KOPT-K1 (cell line): ENCODE results near the gene SHLD2.
"Not testable (repeated sequence)": the region's sequence is repeated elsewhere in the genome, so short reads cannot be mapped to it uniquely, and the experiment has no call there.

ENCODE experiments used
- H3K27ac ChIP-seq: fragments of 200-600 bp; sonication (generic); 2 replicates; pipeline ENCODE4 v1.5.1; 2016; ENCODE audit warnings: antibody characterized with exemption, mild to moderate bottlenecking, low read depth, low read length; ENCODE audit not compliant: poor library complexity, severe bottlenecking
- H3K36me3 ChIP-seq: fragments of 200-600 bp; sonication (generic); 2 replicates; pipeline ENCODE4 v1.5.1; 2017; ENCODE audit warnings: antibody characterized with exemption, mild to moderate bottlenecking, low read length, moderate library complexity; ENCODE audit not compliant: insufficient read depth
- H3K9me3 ChIP-seq: fragments of 200-600 bp; sonication (generic); 2 replicates; pipeline ENCODE4 v1.5.1; 2017; ENCODE audit warnings: antibody characterized with exemption, low read length, mild to moderate bottlenecking; ENCODE audit not compliant: insufficient read depth, poor library complexity, severe bottlenecking

The SHLD2 gene

DNA sequence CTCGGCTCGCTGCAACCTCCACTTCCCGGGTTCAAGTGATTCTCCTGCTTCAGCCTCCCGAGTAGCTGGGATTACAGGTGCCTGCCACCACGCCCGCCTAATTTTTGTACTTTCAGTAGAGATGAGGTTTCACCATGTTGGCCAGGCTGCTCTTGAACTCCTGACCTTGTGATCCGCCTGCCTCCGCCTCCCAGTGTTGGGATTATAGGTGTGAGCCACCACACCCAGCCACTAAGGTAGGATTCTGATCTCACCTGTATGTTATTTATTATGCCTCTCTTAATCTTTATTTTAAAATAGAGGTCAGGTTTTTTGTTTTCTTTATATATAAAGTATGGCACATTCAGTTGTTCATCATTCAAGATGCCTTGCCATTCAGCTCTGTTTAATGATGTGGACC, 9.7 kb downstream of the SHLD2 start:
- H3K27ac ChIP-seq, H3K9me3 ChIP-seq: not testable (repeated sequence)
- peaks cover 76% of the 10 kb centered on the region for H3K36me3 ChIP-seq

DNA sequence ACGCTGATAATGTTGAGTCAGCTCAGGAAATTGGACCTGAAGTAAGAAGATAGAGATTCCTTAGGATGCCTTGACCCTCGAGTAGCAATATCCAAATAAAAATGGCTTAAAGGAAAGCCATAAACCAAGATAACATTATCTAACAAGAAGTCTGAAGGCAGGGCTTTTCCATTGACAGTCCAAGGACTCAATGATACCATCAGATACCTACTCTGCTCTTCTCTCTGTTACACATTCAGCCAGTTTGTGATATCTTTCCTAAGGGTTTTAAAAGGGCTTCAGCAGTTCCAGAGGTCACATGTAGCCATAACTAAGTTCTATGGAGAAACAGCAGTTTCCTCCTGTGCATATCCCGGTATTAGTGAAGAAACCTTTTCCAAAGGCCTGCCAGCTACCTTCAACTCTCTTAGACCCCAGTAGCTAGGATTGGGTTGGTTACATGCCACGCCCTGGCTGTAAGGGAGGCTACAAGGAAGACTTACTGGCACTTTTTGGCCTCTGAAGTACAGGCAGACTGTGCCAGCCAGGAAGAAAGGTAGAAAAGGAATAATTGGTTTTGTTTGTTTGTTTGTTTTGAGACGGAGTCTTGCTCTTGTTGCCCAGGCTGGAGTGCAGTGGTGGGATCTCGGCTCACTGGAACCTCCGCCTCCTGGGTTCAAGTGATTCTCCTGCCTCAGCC, 10.6 kb downstream of the SHLD2 start:
- Histone ChIP-seq H3K9me3 (no peaks in the 10 kb centered on the region), H3K36me3 (peaks cover 76% of the 10 kb centered on the region)

DNA sequence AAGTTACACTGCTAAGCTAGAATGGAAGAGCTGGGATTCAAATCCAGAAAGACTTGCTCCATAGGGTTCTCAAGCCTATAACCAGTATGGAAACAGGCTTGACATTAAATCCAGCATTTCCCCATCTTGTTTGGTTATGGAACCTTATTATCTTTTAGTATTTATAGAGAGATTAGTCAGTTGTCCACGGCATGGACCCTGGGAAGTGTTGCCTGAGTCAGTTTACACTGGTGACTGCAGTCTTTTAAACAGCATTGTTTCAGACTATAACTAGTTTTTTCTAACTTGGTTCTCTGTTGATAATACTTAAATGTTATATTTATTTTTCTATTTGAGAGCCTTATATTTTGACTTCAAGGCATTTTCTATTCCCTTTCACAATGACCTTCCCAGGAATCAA, 23.1 kb downstream of the SHLD2 start:
- not testable (repeated sequence) for H3K27ac ChIP-seq, H3K36me3 ChIP-seq, H3K9me3 ChIP-seq

More for the DNA sequence above, 10.6 kb downstream of the SHLD2 start:
- H3K27ac ChIP-seq, result no peak overlapping the region

DNA sequence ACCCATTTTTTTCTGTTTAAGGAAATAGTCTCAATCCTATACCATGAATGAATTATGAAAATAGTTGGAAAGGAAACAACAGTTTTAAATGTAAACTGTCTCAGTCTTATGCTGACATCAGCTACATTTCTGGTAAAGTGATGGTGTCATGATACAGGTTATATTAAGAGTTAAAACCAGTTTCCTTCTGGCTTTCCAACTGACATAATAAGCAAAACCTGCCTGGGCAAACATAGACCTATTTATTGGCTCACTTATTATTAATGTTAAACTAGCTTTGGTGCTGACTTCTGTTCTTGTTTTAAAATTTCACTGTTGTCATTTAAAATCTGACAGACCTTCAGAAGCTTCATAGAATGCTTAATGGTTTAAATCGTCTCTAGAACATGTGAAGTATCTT, 24.0 kb downstream of the SHLD2 start:
- H3K36me3 ChIP-seq, H3K9me3 ChIP-seq, H3K27ac ChIP-seq: not testable (repeated sequence)

DNA sequence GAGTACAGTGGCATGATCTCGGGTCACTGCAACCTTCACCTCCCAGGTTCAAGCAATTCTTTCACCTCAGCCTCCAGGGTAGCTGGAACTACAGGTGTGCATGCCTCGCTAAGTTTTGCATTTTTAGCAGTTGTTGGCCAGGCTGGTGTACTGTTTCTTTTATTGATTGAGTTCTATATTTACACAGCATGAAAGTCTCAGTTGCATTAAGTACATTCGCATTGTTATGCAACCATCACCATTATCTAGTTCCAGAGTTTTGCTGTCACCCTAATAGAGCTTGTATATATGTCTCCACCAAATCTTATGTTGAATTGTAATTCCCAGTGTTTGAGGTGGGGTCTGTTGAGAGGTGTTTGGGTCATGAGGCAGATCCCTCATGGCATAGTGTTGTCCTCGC, 28.3 kb downstream of the SHLD2 start:
- H3K36me3 ChIP-seq, H3K27ac ChIP-seq, H3K9me3 ChIP-seq: not testable (repeated sequence)

DNA sequence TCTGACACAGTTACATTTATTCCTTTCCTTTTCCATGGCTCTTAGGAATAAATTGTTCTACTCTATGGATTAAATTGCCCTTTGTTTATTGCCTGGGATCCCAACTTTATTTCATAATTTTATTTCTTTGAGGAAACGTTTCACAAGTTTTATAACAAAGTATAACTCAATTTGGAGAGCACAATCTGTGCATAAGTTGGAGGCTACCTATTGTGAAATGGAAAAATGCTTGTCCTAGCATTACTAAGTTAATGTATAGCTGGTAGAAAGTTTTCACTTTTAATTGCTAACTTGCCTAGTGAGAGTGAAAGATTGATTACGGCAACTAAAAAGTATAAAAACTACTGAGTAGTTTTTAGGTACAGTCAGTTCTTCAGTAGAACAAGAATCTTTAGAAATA, 32.0 kb downstream of the SHLD2 start:
- H3K9me3 ChIP-seq, H3K36me3 ChIP-seq, H3K27ac ChIP-seq: not testable (repeated sequence)

DNA sequence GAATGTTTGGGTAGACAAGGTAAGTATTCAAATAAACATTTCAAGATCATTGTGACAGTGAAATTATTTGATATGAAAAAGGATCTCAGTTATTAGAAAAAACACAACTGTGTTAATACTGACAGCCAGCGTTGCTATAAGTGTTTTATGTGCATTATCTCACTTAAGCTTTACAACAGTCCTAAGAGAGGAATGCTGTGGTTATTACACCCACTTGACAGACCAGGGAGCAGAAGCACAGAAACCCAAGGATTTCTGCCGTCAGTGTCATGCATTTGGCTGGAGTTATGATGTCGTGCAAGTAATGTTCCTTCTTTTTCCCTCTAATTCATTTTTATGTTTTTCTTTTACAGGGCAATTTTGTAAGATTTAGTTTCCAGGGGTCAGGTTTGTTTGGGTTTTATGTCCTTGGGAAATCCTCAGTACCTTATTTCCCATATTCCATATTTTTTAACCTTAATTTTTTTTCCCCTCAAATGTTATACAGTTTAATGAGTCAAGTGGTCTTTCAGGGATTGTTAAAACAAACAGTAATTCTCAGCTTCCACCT, 32.7 kb downstream of the SHLD2 start:
- not testable (repeated sequence) for H3K27ac ChIP-seq, H3K9me3 ChIP-seq, H3K36me3 ChIP-seq

DNA sequence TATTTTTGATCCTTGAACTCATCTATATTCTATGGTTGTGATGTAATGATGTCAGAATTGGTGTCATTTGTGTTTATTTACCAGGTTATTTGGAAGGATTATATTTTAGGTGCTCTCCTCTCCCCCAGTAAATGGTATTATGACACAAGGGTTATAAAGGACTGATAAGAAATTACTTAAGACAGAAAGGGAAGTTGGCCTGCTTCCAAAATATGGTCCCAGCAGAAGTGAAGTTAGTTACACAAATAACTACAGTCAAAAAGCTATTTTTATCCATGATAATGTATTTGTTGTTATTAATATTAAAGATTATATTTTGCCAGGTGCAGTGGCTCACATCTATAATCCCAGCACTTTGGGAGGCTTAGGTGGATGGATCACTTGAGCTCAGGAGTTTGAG, 37.2 kb downstream of the SHLD2 start:
- not testable (repeated sequence) for H3K36me3 ChIP-seq, H3K9me3 ChIP-seq, H3K27ac ChIP-seq

DNA sequence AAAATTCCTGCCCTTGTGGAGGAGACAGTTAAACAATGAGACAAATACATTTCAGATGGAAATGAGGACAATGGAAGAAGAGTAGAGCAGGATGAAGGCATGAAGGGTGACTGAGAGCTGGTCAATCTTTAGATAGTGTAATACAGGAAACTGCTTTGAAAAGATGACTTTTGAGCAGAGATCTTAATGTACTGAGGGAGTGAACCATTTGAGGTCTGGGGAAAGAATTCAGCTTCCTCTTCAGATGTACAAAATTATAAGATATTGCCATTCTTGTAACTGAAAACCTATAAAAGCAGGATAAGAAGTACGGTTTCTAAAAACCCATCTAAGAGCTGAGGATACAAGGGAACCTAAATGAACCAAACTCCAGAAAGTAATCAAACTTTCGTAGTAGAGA, 38.9 kb downstream of the SHLD2 start:
- peaks cover 16% of the 10 kb centered on the region for H3K9me3 ChIP-seq
- not testable (repeated sequence) for H3K36me3 ChIP-seq, H3K27ac ChIP-seq

DNA sequence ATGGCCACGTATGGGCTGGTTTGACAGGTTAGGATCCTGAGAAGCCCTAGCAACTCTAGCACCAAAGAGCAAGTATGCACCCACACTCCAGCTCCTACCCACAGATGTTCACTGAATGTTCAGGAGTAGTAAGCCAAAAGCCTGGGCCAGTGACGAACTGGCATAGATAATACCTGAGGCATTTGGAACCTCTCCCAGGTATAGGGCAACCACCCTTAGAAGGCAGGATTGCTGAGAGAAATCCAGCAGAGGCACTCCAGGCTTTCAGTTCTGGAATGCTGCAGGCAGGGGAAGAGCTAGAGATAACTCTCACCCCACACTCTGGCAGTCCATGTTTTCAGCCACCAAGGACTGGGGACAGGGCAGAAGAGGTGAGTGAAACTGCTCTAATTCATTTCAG, 39.4 kb downstream of the SHLD2 start:
- H3K36me3 ChIP-seq, H3K27ac ChIP-seq: not testable (repeated sequence)
- H3K9me3 ChIP-seq, result peaks cover 16% of the 10 kb centered on the region

DNA sequence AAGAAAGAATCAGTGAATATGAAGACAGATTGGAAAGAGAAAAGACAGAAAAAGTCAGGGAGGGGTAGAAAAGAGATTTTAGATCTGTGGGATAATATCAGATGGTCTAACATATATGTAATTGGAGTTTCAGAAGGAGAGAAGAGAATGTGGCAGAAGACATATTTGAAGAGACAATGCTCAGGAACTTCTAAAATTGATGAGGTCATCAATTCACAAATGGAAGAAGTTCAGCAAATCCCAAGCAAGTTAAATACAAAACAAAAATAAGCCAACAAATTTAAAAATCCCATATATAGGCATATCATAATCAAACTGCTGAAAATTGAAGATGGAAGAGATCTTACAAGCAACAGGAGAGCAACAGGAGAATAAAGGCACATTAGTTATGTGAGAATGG, 42.5 kb downstream of the SHLD2 start:
- not testable (repeated sequence) for H3K36me3 ChIP-seq, H3K27ac ChIP-seq
- H3K9me3 ChIP-seq, result peaks cover 16% of the 10 kb centered on the region

DNA sequence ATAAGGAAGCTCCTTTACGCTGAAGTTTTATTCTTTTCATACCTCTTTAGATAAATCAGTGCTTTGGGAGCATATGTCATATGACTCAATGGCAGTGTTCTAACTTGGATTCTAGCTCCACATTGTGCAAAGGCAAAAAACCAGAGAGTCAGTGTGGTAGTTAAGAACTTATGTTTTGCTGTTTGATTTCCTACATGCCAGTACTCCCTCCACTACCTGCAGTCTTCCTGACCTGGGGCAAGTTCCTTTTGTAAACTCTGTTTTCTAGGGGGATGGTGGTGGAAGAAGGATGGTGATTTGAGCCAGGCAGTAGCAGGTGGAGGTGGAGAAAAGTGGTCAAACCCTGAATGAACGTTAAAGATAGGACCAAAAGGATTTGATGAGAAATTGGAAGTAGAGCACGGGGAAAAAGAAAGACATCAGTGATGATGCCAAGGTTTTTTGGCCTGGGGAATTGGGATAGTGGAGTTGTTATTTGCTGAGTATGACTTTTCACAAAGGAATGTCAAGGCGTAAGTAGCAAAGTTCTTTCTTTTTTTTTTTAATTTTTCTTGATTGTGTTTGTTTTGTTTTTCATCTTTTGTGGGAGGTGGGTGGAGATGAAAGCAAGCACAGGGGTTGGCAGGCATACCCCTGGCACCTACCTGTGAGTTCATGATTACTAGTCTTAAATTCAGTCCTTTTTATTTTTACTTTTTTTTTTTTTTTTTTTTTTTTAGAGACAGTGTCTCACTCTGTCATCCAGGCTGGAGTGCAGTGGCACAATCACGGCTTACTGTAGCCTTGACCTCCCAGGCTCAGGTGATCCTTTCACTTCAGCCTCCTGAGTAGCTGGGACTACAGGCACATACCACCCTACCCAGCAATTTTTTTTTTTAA, 47.5 kb downstream of the SHLD2 start:
- H3K9me3 ChIP-seq, H3K36me3 ChIP-seq, H3K27ac ChIP-seq: not testable (repeated sequence)

DNA sequence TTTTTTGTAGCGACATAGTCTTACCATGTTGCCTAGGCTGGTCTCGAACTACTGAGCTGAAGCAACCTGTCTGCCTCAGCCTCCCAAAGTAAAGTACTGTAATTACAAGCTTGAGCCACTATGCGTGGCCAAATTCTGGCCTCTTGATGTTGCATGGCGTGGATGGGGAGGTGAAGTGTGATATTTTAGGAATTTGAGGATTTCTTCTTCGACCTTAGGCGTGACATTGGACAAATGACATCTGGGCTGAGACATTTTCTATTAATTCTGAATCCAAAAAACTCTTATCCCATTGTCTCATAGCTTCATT, 48.1 kb downstream of the SHLD2 start:
- not testable (repeated sequence) for H3K27ac ChIP-seq, H3K9me3 ChIP-seq, H3K36me3 ChIP-seq

DNA sequence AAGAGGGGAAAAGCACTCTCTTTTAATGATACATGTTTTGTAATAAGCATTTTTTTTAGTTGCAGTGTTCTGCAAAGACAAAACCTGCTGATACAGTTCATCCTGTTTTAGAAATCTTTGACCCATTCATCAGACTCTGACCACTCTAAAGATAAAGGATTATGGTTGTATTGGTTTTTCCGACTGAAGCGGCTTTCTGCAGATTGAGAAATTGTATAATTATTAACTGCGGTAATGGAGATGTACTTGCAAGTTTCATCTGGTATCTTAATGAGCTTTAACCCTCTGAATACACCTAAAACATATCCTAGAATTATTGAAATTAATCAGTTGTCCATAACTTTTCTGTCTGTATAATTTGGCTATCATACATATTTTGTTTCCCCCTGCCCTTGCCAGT, 50.6 kb downstream of the SHLD2 start:
- not testable (repeated sequence) for H3K9me3 ChIP-seq, H3K27ac ChIP-seq, H3K36me3 ChIP-seq

DNA sequence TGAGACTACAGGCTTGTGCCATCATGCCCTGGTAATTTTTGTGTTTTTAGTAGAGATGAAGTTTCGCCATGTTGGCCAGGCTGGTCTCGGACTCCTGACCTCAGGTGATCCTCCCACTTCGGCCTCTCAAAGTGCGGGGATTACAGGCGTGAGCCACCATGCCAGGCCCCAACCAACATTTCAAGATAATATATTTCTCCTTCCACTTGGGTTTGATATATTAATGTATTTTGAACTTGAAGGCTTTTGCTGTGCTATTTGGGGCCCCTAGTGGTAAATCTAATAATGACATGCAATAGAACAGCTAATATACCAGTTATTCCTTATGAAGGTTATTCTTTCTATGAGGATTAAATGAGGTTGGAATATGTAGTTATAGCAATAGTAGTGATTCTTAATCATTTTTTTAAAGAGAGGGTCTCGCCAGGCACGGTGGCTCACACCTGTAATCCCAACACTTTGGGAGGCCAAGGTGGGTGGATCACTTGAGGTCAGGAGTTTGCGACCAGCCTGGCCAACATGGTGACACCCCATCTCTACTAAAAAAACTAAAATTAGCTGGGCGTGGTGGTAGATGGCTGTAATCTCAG, 54.1 kb downstream of the SHLD2 start:
- H3K36me3 ChIP-seq, H3K27ac ChIP-seq, H3K9me3 ChIP-seq: not testable (repeated sequence)

DNA sequence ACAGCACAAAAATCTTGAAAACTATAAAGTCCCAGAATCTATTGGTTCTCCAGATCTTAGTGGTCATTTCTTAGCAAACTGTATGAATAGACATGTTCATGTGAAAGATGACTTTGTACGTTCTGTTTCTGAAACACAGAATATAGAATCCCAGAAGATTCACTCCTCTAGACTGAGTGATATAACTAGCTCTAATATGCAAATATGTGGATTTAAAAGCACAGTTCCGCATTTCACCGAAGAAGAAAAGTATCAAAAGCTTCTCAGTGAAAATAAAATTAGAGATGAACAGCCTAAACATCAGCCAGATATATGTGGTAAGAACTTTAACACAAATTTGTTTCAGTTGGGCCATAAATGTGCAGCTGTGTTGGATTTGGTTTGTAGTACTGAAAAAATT, 56.5 kb downstream of the SHLD2 start:
- not testable (repeated sequence) for H3K27ac ChIP-seq, H3K9me3 ChIP-seq, H3K36me3 ChIP-seq
